Measurements from ENCODE around the gene SPRTN.

- no peak for TF ChIP-seq GATA2 (IDR thresholded peaks at IDR 0.05; ENCODE audit: low read depth, low read length)
- TF ChIP-seq GATA3 (IDR thresholded peaks at IDR 0.05; ENCODE audit: low read depth, low read length): no peak
Observed at GRCh38 chr1:231332761-231333160, 5.3 kb upstream of the SPRTN start.
